ENCODE results near the gene MAN1A1. TPM values are rescaled to one million over a fixed set of nuclear protein-coding genes. Genes with fewer than 3 reads are reported as not detected.

MAN1A1 gene
- total RNA-seq, 2 donors from 2014 or later, result 85.4 to 109 TPM

DNA sequence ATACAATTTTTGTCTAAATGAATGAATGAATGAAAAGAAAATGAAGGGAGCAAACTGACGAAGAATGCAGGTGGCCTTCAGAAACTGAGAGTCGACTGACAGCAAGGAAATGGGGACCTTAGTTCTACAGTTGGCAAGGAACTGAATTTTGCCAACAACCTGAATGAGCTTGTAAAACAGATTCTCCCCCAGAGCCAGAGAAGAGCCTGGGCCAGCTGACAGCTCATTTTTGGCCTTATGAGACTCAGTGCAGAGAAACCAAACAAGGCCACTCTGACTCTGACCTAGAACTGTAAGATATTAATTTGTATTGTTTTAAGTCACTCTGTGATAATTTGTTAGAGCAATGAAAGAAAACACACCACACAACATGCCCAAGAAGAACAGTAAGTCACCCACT is 21.8 kb downstream of the MAN1A1 start:
- Histone ChIP-seq H3K36me3 (replicated peaks in 1 of 2; ENCODE audit: insufficient read depth in 1 of 2, low read depth in 2 of 2) (no peaks in the 10 kb centered on the region), H3K4me3 (no peak overlapping the region), H3K27ac (no peak overlapping the region), H3K27me3 (no peaks in the 10 kb centered on the region), H3K4me1 (peaks cover 42% of the 10 kb centered on the region), H3K9me3 (no peaks in the 10 kb centered on the region)
- ATAC-seq (no peak), DNase-seq (no peak)
- WGBS, 2 donors, result 80 to 82% methylated on average over 2 of the region's 2 CpGs
- intact Hi-C loops (cut with DNase I), result no loop called here
- TF ChIP-seq, protein P1, sequence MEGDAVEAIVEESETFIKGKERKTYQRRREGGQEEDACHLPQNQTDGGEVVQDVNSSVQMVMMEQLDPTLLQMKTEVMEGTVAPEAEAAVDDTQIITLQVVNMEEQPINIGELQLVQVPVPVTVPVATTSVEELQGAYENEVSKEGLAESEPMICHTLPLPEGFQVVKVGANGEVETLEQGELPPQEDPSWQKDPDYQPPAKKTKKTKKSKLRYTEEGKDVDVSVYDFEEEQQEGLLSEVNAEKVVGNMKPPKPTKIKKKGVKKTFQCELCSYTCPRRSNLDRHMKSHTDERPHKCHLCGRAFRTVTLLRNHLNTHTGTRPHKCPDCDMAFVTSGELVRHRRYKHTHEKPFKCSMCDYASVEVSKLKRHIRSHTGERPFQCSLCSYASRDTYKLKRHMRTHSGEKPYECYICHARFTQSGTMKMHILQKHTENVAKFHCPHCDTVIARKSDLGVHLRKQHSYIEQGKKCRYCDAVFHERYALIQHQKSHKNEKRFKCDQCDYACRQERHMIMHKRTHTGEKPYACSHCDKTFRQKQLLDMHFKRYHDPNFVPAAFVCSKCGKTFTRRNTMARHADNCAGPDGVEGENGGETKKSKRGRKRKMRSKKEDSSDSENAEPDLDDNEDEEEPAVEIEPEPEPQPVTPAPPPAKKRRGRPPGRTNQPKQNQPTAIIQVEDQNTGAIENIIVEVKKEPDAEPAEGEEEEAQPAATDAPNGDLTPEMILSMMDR (IDR thresholded peaks at IDR 0.05), result no peak
- no peak for TF ChIP-seq POLR2A (IDR thresholded peaks at IDR 0.05)

DNA sequence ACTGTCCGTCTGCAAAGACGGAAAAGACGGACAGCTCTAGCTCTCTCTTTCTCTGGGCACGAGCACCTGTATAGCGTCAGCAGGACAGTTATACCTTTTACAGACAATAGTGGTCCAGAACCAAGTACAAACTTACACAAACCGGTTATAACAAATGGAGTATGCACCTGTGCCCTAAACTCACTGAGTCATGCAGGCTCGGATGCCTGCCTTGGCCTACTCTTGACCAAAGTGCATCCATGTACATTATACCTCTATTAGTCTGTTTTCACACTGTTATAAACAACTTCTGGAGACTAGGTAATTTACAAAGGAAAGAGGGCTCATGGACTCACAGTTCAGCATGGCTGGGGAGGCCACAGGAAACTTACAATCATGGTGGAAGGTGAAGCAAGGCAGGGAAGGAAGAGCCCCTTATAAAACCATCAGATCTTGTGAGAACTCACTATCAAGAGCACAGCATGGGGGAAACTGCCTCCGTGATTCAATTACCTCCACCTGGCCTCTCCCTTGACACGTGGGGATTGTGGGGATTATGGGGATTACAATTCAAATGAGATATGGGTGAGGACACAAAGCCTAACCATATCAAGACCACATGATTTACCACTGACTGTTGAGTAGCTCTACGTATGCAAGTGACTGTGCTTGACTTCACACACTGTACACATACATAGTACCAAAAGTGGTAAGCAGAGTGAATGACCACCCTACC is 23.1 kb downstream of the MAN1A1 start:
- WGBS, 2 donors, result 91 to 94% methylated on average over 10 of the region's 10 CpGs
- DNase-seq (no peak), ATAC-seq (no peak)
- H3K27ac ChIP-seq, result no peak overlapping the region
- no peaks in the 10 kb centered on the region for H3K9me3 ChIP-seq
- H3K36me3 ChIP-seq (replicated peaks in 1 of 2; ENCODE audit: insufficient read depth in 1 of 2, low read depth in 2 of 2), result no peaks in the 10 kb centered on the region
- H3K4me3 ChIP-seq, result no peak overlapping the region
- H3K27me3 ChIP-seq, result no peaks in the 10 kb centered on the region
- peaks cover 45% of the 10 kb centered on the region for H3K4me1 ChIP-seq
- TF ChIP-seq POLR2A (IDR thresholded peaks at IDR 0.05), result no peak
- TF ChIP-seq, protein P1 (IDR thresholded peaks at IDR 0.05), result no peak
- intact Hi-C loops (cut with DNase I), result no loop called here

DNA sequence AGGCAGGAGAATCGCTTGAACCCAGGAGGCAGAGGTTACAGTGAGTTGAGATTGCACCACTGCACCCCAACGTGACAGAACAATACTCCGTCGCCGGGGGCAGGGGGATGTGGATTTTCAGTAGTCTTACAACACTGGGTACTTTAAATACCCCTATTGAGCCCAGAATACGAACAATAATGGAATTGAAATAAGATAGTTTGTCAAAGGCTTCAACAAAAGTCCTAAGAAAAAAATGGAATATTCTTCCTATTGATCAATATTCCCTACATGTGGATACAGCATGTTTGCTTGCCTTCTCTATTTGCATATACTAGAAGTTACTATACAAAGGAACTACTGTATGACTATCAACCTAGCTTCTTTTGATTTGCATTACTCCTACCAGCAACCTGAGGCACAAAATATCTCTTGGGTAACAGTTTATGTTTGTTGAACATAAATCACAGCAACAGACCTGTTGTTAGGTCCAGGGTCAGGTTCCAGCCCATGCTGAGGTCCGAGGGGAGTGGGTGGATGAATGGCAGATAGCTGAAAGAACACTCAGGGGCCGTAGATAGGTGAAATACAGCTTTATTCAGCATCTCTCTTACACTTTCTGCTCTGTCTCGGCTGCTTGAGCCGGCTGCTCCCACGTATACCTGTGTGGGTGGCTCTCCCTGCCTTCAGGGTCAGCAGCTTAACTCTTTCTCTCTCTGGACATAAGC is 23.8 kb downstream of the MAN1A1 start:
- WGBS, 2 donors, result 71 to 74% methylated on average over 11 of the region's 11 CpGs
- H3K9me3 ChIP-seq, result no peaks in the 10 kb centered on the region
- H3K36me3 ChIP-seq (replicated peaks in 1 of 2; ENCODE audit: insufficient read depth in 1 of 2, low read depth in 2 of 2), result no peaks in the 10 kb centered on the region
- H3K4me1 ChIP-seq, result peaks cover 51% of the 10 kb centered on the region
- no peak overlapping the region for H3K27ac ChIP-seq
- TF ChIP-seq POLR2A (IDR thresholded peaks at IDR 0.05), result no peak
- TF ChIP-seq, protein P1 (IDR thresholded peaks at IDR 0.05), result no peak
- DNase-seq, result no peak
- ATAC-seq, result no peak
- intact Hi-C loops (cut with DNase I), result no loop called here
- H3K4me3 ChIP-seq, result no peak overlapping the region
- no peaks in the 10 kb centered on the region for H3K27me3 ChIP-seq

DNA sequence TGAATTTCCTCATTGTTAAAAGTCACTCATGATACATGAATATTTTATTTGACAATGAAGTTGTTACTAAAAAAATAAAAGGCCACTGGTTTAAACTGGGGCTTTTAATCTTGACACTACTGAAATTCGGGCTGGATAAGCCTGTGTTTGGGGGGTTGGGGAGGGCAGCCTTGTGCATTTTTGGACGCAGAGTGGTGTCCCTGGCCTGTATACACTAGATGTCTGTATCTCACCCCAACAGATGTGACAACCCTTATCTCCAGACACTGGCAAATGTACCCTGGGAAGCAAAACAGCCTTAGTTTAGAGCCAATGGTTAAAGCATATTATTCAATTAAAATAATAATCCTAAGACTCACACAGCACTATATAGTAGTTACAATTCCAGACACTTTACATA is 24.8 kb downstream of the MAN1A1 start:
- H3K9me3 ChIP-seq, result no peaks in the 10 kb centered on the region
- intact Hi-C loops (cut with DNase I), result no loop called here
- WGBS, 2 donors, result 4 to 34% methylated on average over 2 of the region's 2 CpGs

More for the DNA sequence above, 24.8 kb downstream of the MAN1A1 start:
- DNase-seq (no peak), ATAC-seq (no peak)
- Histone ChIP-seq H3K4me3 (no peak overlapping the region), H3K36me3 (replicated peaks in 1 of 2; ENCODE audit: insufficient read depth in 1 of 2, low read depth in 2 of 2) (no peaks in the 10 kb centered on the region), H3K4me1 (peaks cover 47% of the 10 kb centered on the region), H3K27ac (no peak overlapping the region), H3K27me3 (no peaks in the 10 kb centered on the region)
- no peak for TF ChIP-seq POLR2A (IDR thresholded peaks at IDR 0.05)
- TF ChIP-seq, protein P1 (IDR thresholded peaks at IDR 0.05), result no peak

Data from body of pancreas (tissue), 4 donors.